K562 (cell line): Measurements from ENCODE around the gene MLKL. TPM values are rescaled to one million over a fixed set of nuclear protein-coding genes. Genes with fewer than 3 reads are reported as not detected.

ENCODE experiments used
- ATAC-seq: fragments of 200-7000 bp; cut with Tn5 transposase; 3 replicates; pipeline ENCODE4 v1.9.1; 2020; ENCODE audit warnings: moderate library complexity
- BruUV-seq: library from RNA; stranded (reverse); fragments of 400-500 nt; replicated peaks from 2 replicates; lab custom pipeline; 2021; lab: Mats Ljungman, UMichigan
- CTCF ChIA-PET: fragments of 300-600 bp; formaldehyde crosslinking; extraction: SDS; loops from one replicate; lab custom pipeline; 2021; ENCODE audit warnings: low intra/inter-chr PET ratio; lab: Yijun Ruan, JAX
- POLR2A ChIA-PET: fragments of 300-600, 350-650 bp; sonication (Branson Sonifier 250); formaldehyde crosslinking; extraction: SDS; loops from one replicate; lab custom pipeline; 2021; ENCODE audit warnings: antibody characterized with exemption, inconsistent platforms; lab: Yijun Ruan, JAX
- DNase-seq, 4 experiments: peaks; one replicate each; pipeline versions ENCODE4 v3.0.0 to v3.0.0-alpha.2; 2011 to 2018; ENCODE audit warnings: low spot score in 3 of 4, mixed read lengths in 3 of 4; ENCODE audit errors: extremely low read depth in 1 of 4
- FAIRE-seq: peaks from 2 replicates; lab custom pipeline; 2011; peaks lifted over from hg19 to GRCh38; lab: Jason Lieb, UNC
- H2AFZ ChIP-seq: 2 replicates; pipeline ENCODE4 v1.6.0; 2011; ENCODE audit warnings: low read depth, low read length, control low read depth, inconsistent platforms
- H3K27ac ChIP-seq: fragments of 200-600 bp; 3 replicates; pipeline ENCODE4 v1.8.0; 2011; ENCODE audit warnings: low read depth, mild to moderate bottlenecking, control low read depth, inconsistent platforms, low read length, moderate library complexity, mixed read lengths; ENCODE audit errors: extremely low read depth
- H3K27me3 ChIP-seq, 2 experiments: fragments of 300-600 bp in 1 of 2; 2 replicates in 1 of 2; 3 replicates in 1 of 2; pipeline versions ENCODE4 v1.6.0 to v1.8.0; 2011; ENCODE audit warnings: inconsistent platforms in 2 of 2, low read length in 2 of 2, mild to moderate bottlenecking in 1 of 2, mixed read lengths in 1 of 2, moderate library complexity in 1 of 2; ENCODE audit not compliant: control insufficient read depth in 2 of 2, insufficient read depth in 2 of 2
- H3K36me3 ChIP-seq: fragments of 300-600 bp; 3 replicates; pipeline ENCODE4 v1.8.0; 2011; ENCODE audit warnings: mild to moderate bottlenecking, low read length, inconsistent platforms; ENCODE audit not compliant: control insufficient read depth, insufficient read depth
- H3K4me1 ChIP-seq, 2 experiments: fragments of 200-600 bp in 1 of 2; replicated peaks in 1 of 2; 2 replicates in 1 of 2; 3 replicates in 1 of 2; pipeline versions ENCODE4 v1.5.1 to v1.8.0; 2011; ENCODE audit warnings: inconsistent platforms in 2 of 2, low read length in 2 of 2, mild to moderate bottlenecking in 1 of 2, mixed read lengths in 1 of 2, moderate library complexity in 1 of 2; ENCODE audit not compliant: control insufficient read depth in 2 of 2, insufficient read depth in 2 of 2
- H3K4me2 ChIP-seq: 2 replicates; pipeline ENCODE4 v1.6.1; 2011; ENCODE audit warnings: low read length, control low read depth, inconsistent platforms, mixed read lengths; ENCODE audit not compliant: insufficient read depth
- H3K4me3 ChIP-seq: fragments of 200-600 bp; sonication (generic), shearing (Covaris generic); 2 replicates; pipeline ENCODE4 v1.5.1; 2016; ENCODE audit warnings: control low read depth, inconsistent platforms
- H3K79me2 ChIP-seq: fragments of 200-600 bp; 3 replicates; pipeline ENCODE4 v1.8.0; 2011; ENCODE audit warnings: low read length, inconsistent platforms; ENCODE audit not compliant: control insufficient read depth, insufficient read depth
- H3K9ac ChIP-seq, 2 experiments: 2 replicates each; pipeline versions ENCODE4 v1.6.0 to v1.6.1; 2011; ENCODE audit warnings: low read depth in 2 of 2, low read length in 2 of 2, control low read depth in 1 of 2, inconsistent platforms in 1 of 2, mild to moderate bottlenecking in 1 of 2, mixed read lengths in 1 of 2; ENCODE audit not compliant: insufficient read depth in 1 of 2
- H3K9me1 ChIP-seq: one replicate; pipeline ENCODE4 v1.6.0; 2011; ENCODE audit warnings: inconsistent platforms, mild to moderate bottlenecking, low read length, moderate library complexity; ENCODE audit not compliant: control insufficient read depth, insufficient read depth
- H3K9me3 ChIP-seq: replicated peaks from 2 replicates; pipeline ENCODE4 v1.5.1; 2011; ENCODE audit warnings: low read depth, low read length, inconsistent platforms; ENCODE audit not compliant: control insufficient read depth, insufficient read depth
- H4K20me1 ChIP-seq: replicated peaks from 2 replicates; pipeline ENCODE4 v1.6.1; 2011; ENCODE audit warnings: low read length, inconsistent platforms, mixed read lengths; ENCODE audit not compliant: control insufficient read depth, insufficient read depth
- BCOR ChIP-seq: fragments of 450-650 bp; IDR thresholded peaks from 2 replicates; pipeline ENCODE4 v1.6.1; 2016
- CBX1 ChIP-seq: sonication (generic); IDR thresholded peaks from 2 replicates; pipeline ENCODE4 v1.6.1; 2016; ENCODE audit warnings: antibody characterized with exemption, low read depth, mild to moderate bottlenecking
- CBX3 ChIP-seq, 2 experiments: IDR thresholded peaks; 1 replicate in 1 of 2; 2 replicates in 1 of 2; pipeline ENCODE4 v1.6.1; 2012; ENCODE audit warnings: inconsistent platforms in 2 of 2, low read length in 2 of 2, borderline replicate concordance in 1 of 2, control low read depth in 1 of 2
- HDAC8 ChIP-seq: fragments of 450-650 bp; IDR thresholded peaks from 2 replicates; pipeline ENCODE4 v1.6.1; 2016; ENCODE audit warnings: mild to moderate bottlenecking, missing genetic modification characterization, moderate library complexity, missing compliant biosample characterization
- KLF1 ChIP-seq: fragments of 450-650 bp; IDR thresholded peaks from 2 replicates; pipeline ENCODE4 v1.6.1; 2016; ENCODE audit warnings: missing genetic modification characterization, missing compliant biosample characterization
- MEF2D ChIP-seq: conservative IDR thresholded peaks from 2 replicates; pipeline ENCODE4 v1.6.1; 2016; ENCODE audit warnings: low read depth, missing genetic modification characterization, missing compliant biosample characterization
- RAD21 ChIP-seq, 2 experiments: fragments of 250-450 bp in 1 of 2; fragments of 450-650 bp in 1 of 2; sonication (Bioruptor Pico) in 1 of 2; formaldehyde crosslinking in 1 of 2; IDR thresholded peaks in 1 of 2; conservative IDR thresholded peaks in 1 of 2; 2 replicates each; pipeline versions ENCODE4 v1.4.0 to v1.8.0; 2020 to 2022; ENCODE audit warnings: mild to moderate bottlenecking in 2 of 2, moderate library complexity in 1 of 2
- RBM25 ChIP-seq: fragments of 200-400 bp; formaldehyde crosslinking; IDR thresholded peaks from 2 replicates; pipeline ENCODE4 v1.6.1; 2018; ENCODE audit warnings: low read length, low read depth, moderate library complexity; ENCODE audit not compliant: severe bottlenecking
- TRIM28 ChIP-seq: fragments of 450-650 bp; IDR thresholded peaks from 2 replicates; pipeline ENCODE4 v1.6.1; 2017
- ZBED1 ChIP-seq: IDR thresholded peaks from 2 replicates; pipeline ENCODE4 v1.6.1; 2014
- ZNF707 ChIP-seq: fragments of 250-450 bp; sonication (Bioruptor Pico); conservative IDR thresholded peaks from 2 replicates; pipeline ENCODE4 v1.8.0; 2022; ENCODE audit warnings: inconsistent platforms, mild to moderate bottlenecking, moderate library complexity
- WGBS: fragments of 100-300 bp; shearing (Covaris generic); methylation state at CpG from one replicate; pipeline ENCODE4 v1.1.6; 2016; ENCODE audit warnings: low coverage, mixed read lengths; ENCODE audit not compliant: insufficient coverage; ENCODE audit errors: missing lambda C conversion rate; 5-methylcytosine and 5-hydroxymethylcytosine counted together
- in situ Hi-C: fragments of 300-500 bp; cut with MboI; formaldehyde crosslinking; loops from 4 replicates; pipeline ENCODE4 v1.15.0; 2018; ENCODE audit warnings: inconsistent platforms, mixed read lengths
- intact Hi-C: fragments of 100-400 bp; cut with micrococcal nuclease; formaldehyde crosslinking; loops from 2 replicates; pipeline ENCODE4 v1.14.2; 2022
- polyA plus RNA-seq, 8 experiments: library from polyadenylated mRNA; depleted of rRNA in 4 of 8; stranded (reverse) in 5 of 8; unstranded in 3 of 8; fragments of >200 nt; fragmentation: Nextera tagmentation in 2 of 8; fragmentation: Illumina TruSeq in 1 of 8; extraction: Ambion mirVana in 2 of 8; extraction: Trizol in 1 of 8; gene quantifications; 2 replicates each; pipeline versions ENCODE4 v1.2.1 to v1.2.3, GENCODE V29; 2011 to 2014; ENCODE audit warnings: inconsistent platforms in 1 of 8, missing spikeins in 1 of 8
- total RNA-seq, 7 experiments: library from RNA; depleted of rRNA in 6 of 7; stranded (reverse); fragments of >200 nt in 6 of 7; fragmentation: Illumina TruSeq in 2 of 7; extraction: Trizol in 2 of 7; gene quantifications; 2 replicates each; pipeline versions ENCODE4 v1.2.1 to v1.2.3, GENCODE V29; 2011 to 2021; ENCODE audit warnings: low replicate concordance in 1 of 7
- TF ChIP-seq, protein P1 (sequence below), 3 experiments: IDR thresholded peaks in 2 of 3; conservative IDR thresholded peaks in 1 of 3; 2 replicates each; pipeline ENCODE4 v1.5.1; 2011 to 2012; ENCODE audit warnings: low read length in 3 of 3, mild to moderate bottlenecking in 3 of 3, control low read depth in 2 of 3, improper control_type of control experiment in 1 of 3, inconsistent platforms in 1 of 3, low read depth in 1 of 3, mixed read lengths in 1 of 3, moderate library complexity in 1 of 3; ENCODE audit not compliant: insufficient read depth in 2 of 3

MLKL gene
- total and polyA plus RNA-seq, 9 of the 15 experiments (the other 6 are each of a cell fraction or from before 2014, with no cell fraction given): 1.6 to 6.1 (median 4.8) TPM

DNA sequence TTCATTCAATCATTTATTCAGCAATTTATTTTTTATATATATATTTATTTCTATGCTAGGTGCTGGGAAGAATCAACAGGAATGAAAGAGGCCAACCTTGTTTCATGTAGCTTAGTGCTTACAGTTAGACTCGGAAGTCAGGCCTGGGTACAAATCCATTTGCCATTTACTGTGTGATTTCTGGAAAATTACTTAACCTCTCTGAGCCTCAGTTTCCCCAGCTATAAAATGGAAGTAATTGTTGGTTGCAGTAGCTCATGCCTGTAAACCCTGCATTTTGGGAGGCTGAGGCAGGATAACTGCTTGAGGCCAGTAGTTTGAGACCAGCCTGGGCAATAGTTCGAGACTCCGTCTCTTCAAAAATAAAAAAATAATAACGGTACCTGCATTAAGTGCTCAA is 27.2 kb upstream of the MLKL start:
- in situ Hi-C loops: no loop called here
- CTCF ChIA-PET: no interaction called here

DNA sequence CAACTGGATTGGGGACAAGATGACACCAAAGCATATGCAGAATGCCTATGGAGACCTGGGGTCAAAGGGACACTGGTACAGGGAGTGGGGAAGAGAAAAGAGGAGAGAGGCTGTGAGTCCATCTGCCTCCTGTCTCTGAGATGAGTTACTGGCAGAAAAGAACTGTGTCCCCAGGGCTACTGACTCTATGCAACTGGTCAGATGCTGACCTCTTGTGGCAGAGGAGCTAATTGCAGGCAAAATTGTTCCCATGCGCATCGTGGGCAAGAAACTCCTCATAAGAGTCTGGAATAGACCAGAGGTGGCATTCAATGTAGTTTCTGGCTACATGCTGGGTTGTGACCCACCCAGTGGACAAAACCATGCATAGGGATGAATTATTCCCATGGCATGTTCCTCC is 26.1 kb upstream of the MLKL start:
- ChIA-PET POLR2A (interaction anchor here (1.0 to 1.2 kb wide), 2 partner anchors 9 to 14 kb away, joined by 3 read pairs; no protein-coding TSS in a partner anchor), CTCF (no interaction called here)
- FAIRE-seq (peak; percentile 82), DNase-seq (peak; percentile 55 to 67 (median 62)), ATAC-seq (peak; percentile 58)
- Histone ChIP-seq H3K36me3 (no peaks in the 10 kb centered on the region), H3K9me1 (no peaks in the 10 kb centered on the region), H3K4me3 (no peak overlapping the region), H3K9me3 (peaks cover 4% of the 10 kb centered on the region), H3K27ac (no peak overlapping the region), H3K27me3 (peaks cover 16 to 48% of the 10 kb centered on the region in 2 experiments; a peak in 4 of 5 replicates), H3K4me2 (no peak overlapping the region), H3K9ac (no peak overlapping the region), H4K20me1 (no peaks in the 10 kb centered on the region), H3K79me2 (no peaks in the 10 kb centered on the region), H3K4me1 (peaks cover 0 to 3% of the 10 kb centered on the region in 2 experiments; a peak in 1 of 5 replicates), H2AFZ (no peak overlapping the region)
- intact Hi-C loops: no loop called here
- no TSS peak for BruUV-seq
- 75% methylated on average over 2 of the region's 2 CpGs for WGBS
- in situ Hi-C loops: no loop called here
- peak in 1 of 2 experiments; percentile 94; a peak in 2 of 3 replicates for TF ChIP-seq CBX3 (IDR thresholded peaks at IDR 0.05; ENCODE audit: borderline replicate concordance in 1 of 2, low read length in 2 of 2)
- no peak for TF ChIP-seq KLF1 (tag)
- TF ChIP-seq HDAC8 (tag): no peak
- TF ChIP-seq TRIM28: peak; percentile 81
- no peak for TF ChIP-seq MEF2D (tag)
- TF ChIP-seq, protein P1, sequence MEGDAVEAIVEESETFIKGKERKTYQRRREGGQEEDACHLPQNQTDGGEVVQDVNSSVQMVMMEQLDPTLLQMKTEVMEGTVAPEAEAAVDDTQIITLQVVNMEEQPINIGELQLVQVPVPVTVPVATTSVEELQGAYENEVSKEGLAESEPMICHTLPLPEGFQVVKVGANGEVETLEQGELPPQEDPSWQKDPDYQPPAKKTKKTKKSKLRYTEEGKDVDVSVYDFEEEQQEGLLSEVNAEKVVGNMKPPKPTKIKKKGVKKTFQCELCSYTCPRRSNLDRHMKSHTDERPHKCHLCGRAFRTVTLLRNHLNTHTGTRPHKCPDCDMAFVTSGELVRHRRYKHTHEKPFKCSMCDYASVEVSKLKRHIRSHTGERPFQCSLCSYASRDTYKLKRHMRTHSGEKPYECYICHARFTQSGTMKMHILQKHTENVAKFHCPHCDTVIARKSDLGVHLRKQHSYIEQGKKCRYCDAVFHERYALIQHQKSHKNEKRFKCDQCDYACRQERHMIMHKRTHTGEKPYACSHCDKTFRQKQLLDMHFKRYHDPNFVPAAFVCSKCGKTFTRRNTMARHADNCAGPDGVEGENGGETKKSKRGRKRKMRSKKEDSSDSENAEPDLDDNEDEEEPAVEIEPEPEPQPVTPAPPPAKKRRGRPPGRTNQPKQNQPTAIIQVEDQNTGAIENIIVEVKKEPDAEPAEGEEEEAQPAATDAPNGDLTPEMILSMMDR (IDR thresholded peaks at IDR 0.05 in 2 of 3, conservative IDR thresholded peaks at IDR 0.05 in 1 of 3; ENCODE audit: insufficient read depth in 2 of 3, low read depth in 1 of 3, low read length in 3 of 3): peak; percentile 62 to 84 (median 74)
- TF ChIP-seq ZNF707 (CRISPR knock-in tag): peak; percentile 50; the same call in 1 of the 2 replicates
- TF ChIP-seq RAD21 (CRISPR knock-in tag; conservative IDR thresholded peaks at IDR 0.05 in 1 of 2, IDR thresholded peaks at IDR 0.05 in 1 of 2): peak in 1 of 2 experiments; percentile 55; a peak in 2 of 4 replicates
- peak; percentile 68; the same call in 1 of the 2 replicates for TF ChIP-seq CBX1

More for the DNA sequence above, 27.2 kb upstream of the MLKL start:
- no peaks in the 10 kb centered on the region for H3K36me3 ChIP-seq
- H4K20me1 ChIP-seq: no peaks in the 10 kb centered on the region
- no peak overlapping the region for H3K4me3 ChIP-seq
- H3K79me2 ChIP-seq: no peaks in the 10 kb centered on the region
- no peak overlapping the region for H3K27ac ChIP-seq
- H2AFZ ChIP-seq: no peak overlapping the region
- H3K9me3 ChIP-seq: peaks cover 4% of the 10 kb centered on the region
- TF ChIP-seq RBM25: peak; percentile 76
- TF ChIP-seq BCOR: peak; percentile 82
- TF ChIP-seq ZBED1: no peak
- POLR2A ChIA-PET: no interaction called here
- no peak for FAIRE-seq
- no peak for DNase-seq
- no peak overlapping the region for H3K9ac ChIP-seq
- H3K4me2 ChIP-seq: no peak overlapping the region
- no TSS peak for BruUV-seq
- H3K27me3 ChIP-seq: peaks cover 16 to 50% of the 10 kb centered on the region in 2 experiments; a peak in 4 of 5 replicates
- no peak for ATAC-seq
- intact Hi-C loops: no loop called here
- WGBS: 23% methylated on average over 4 of the region's 4 CpGs
- H3K4me1 ChIP-seq: peaks cover 0 to 3% of the 10 kb centered on the region in 2 experiments; a peak in 1 of 5 replicates
- no peaks in the 10 kb centered on the region for H3K9me1 ChIP-seq
